GM23248 (cell line): ENCODE measurements around the gene TSEN54. TPM values are rescaled to one million over a fixed set of nuclear protein-coding genes. Genes with fewer than 3 reads are reported as not detected.

ENCODE experiments used
- DNase-seq: peaks from one replicate; pipeline ENCODE4 v3.0.0-alpha.2; 2015
- H2AFZ ChIP-seq: fragments of 200-600 bp; sonication (generic); 2 replicates; pipeline ENCODE4 v1.6.1; 2016; ENCODE audit warnings: antibody characterized with exemption
- H3F3A ChIP-seq: fragments of 200-600 bp; sonication (generic); 2 replicates; pipeline ENCODE4 v1.6.1; 2016; ENCODE audit warnings: mild to moderate bottlenecking, antibody characterized with exemption, mixed run types; ENCODE audit not compliant: insufficient read depth
- H3K27ac ChIP-seq: fragments of 200-600 bp; sonication (generic); 2 replicates; pipeline ENCODE4 v1.5.1; 2016; ENCODE audit warnings: mild to moderate bottlenecking
- H3K27me3 ChIP-seq: fragments of 200-600 bp; sonication (generic); replicated peaks from 2 replicates; pipeline ENCODE4 v1.6.1; 2016; ENCODE audit warnings: mild to moderate bottlenecking; ENCODE audit not compliant: insufficient read depth
- H3K36me3 ChIP-seq: fragments of 200-600 bp; sonication (generic); 2 replicates; pipeline ENCODE4 v1.6.1; 2016; ENCODE audit warnings: low read depth, mild to moderate bottlenecking
- H3K4me1 ChIP-seq: fragments of 200-600 bp; sonication (generic); 2 replicates; pipeline ENCODE4 v1.6.1; 2016; ENCODE audit warnings: mild to moderate bottlenecking; ENCODE audit not compliant: insufficient read depth
- H3K4me2 ChIP-seq: fragments of 200-600 bp; sonication (generic); one replicate; pipeline ENCODE4 v1.6.1; 2016; ENCODE audit warnings: mild to moderate bottlenecking; ENCODE audit not compliant: unreplicated experiment
- H3K4me3 ChIP-seq: fragments of 200-600 bp; sonication (generic); 2 replicates; pipeline ENCODE4 v1.5.1; 2016; ENCODE audit warnings: mild to moderate bottlenecking
- H3K79me2 ChIP-seq: fragments of 200-600 bp; sonication (generic); 2 replicates; pipeline ENCODE4 v1.6.1; 2016; ENCODE audit warnings: mild to moderate bottlenecking; ENCODE audit not compliant: insufficient read depth
- H3K9ac ChIP-seq: fragments of 200-600 bp; sonication (generic); 2 replicates; pipeline ENCODE4 v1.6.1; 2016; ENCODE audit warnings: mild to moderate bottlenecking
- H3K9me2 ChIP-seq: fragments of 200-600 bp; sonication (generic); 2 replicates; pipeline ENCODE4 v1.6.1; 2016; ENCODE audit warnings: mixed run types, mild to moderate bottlenecking, moderate library complexity; ENCODE audit not compliant: insufficient read depth
- H3K9me3 ChIP-seq: fragments of 200-600 bp; sonication (generic); one replicate; pipeline ENCODE4 v1.6.1; 2017; ENCODE audit warnings: low read depth
- H4K20me1 ChIP-seq: fragments of 200-600 bp; sonication (generic); 2 replicates; pipeline ENCODE4 v1.6.0; 2016; ENCODE audit not compliant: insufficient read depth
- EZH2 ChIP-seq: fragments of 200-600 bp; sonication (generic); IDR thresholded peaks from 2 replicates; pipeline ENCODE4 v1.6.1; 2018; ENCODE audit warnings: antibody characterized with exemption, mild to moderate bottlenecking; ENCODE audit not compliant: insufficient read depth, poor library complexity, severe bottlenecking
- EZH2phosphoT487 ChIP-seq: fragments of 200-600 bp; sonication (generic); IDR thresholded peaks from 2 replicates; pipeline ENCODE4 v1.6.1; 2018; ENCODE audit warnings: antibody characterized with exemption, moderate library complexity, mild to moderate bottlenecking, low read depth; ENCODE audit not compliant: insufficient read depth
- WGBS, 2 experiments: methylation state at CpG; one replicate each; pipeline ENCODE4 v1.1.6; 2015 to 2017; ENCODE audit warnings: low lambda C conversion rate in 2 of 2, low coverage in 1 of 2; ENCODE audit errors: missing lambda C conversion rate in 2 of 2; 5-methylcytosine and 5-hydroxymethylcytosine counted together
- in situ Hi-C: fragments of 300-500 bp; cut with MboI; formaldehyde crosslinking; loops from 2 replicates; pipeline ENCODE4 v1.15.0; 2020
- polyA plus RNA-seq: library from polyadenylated mRNA; unstranded; fragments of >200 nt; fragmentation: Nextera tagmentation; extraction: Ambion mirVana; gene quantifications from 2 replicates; pipeline ENCODE4 v1.2.1, GENCODE V29; 2016
- total RNA-seq: library from RNA; depleted of rRNA; stranded (reverse); fragments of >200 nt; shearing (Covaris generic); gene quantifications from 2 replicates; pipeline ENCODE4 v1.2.3, GENCODE V29; 2014

TSEN54 gene
- total and polyA plus RNA-seq, 2 experiments from 2014 or later = 9.8 to 10.7 TPM

- H4K20me1 ChIP-seq = no peaks in the 10 kb centered on the region
- no peaks in the 10 kb centered on the region for H3K79me2 ChIP-seq
- no peak overlapping the region for H3K4me3 ChIP-seq
- no peak overlapping the region for H3K9ac ChIP-seq
- H3K4me2 ChIP-seq = no peak overlapping the region
- no peak overlapping the region for H2AFZ ChIP-seq
- in situ Hi-C loops = no loop called here
- no peaks in the 10 kb centered on the region for H3K27me3 ChIP-seq
- no peaks in the 10 kb centered on the region for H3K4me1 ChIP-seq
- H3K36me3 ChIP-seq = no peaks in the 10 kb centered on the region
- H3K9me3 ChIP-seq = no peaks in the 10 kb centered on the region
- DNase-seq = no peak
- WGBS, 2 experiments = 64 to 70% methylated on average over 4 of the region's 4 CpGs
- no peaks in the 10 kb centered on the region for H3K9me2 ChIP-seq
- no peak overlapping the region for H3K27ac ChIP-seq
- H3F3A ChIP-seq = no peaks in the 10 kb centered on the region
- TF ChIP-seq EZH2phosphoT487 (no peak), EZH2 (no peak)
Measured at GRCh38 chr17:75550139-75550465, 33.8 kb downstream of the TSEN54 start.

- Histone ChIP-seq H3K36me3 (no peaks in the 10 kb centered on the region), H3F3A (no peaks in the 10 kb centered on the region), H4K20me1 (no peaks in the 10 kb centered on the region), H3K9ac (no peak overlapping the region), H3K27ac (no peak overlapping the region), H3K4me1 (no peaks in the 10 kb centered on the region), H2AFZ (no peak overlapping the region), H3K9me3 (no peaks in the 10 kb centered on the region), H3K4me2 (no peak overlapping the region), H3K4me3 (no peak overlapping the region), H3K9me2 (no peaks in the 10 kb centered on the region), H3K27me3 (no peaks in the 10 kb centered on the region), H3K79me2 (no peaks in the 10 kb centered on the region)
- no peak for DNase-seq
- 58 to 75% methylated on average over 7 of the region's 7 CpGs for WGBS, 2 experiments
- TF ChIP-seq EZH2 = no peak
- TF ChIP-seq EZH2phosphoT487 = no peak
- in situ Hi-C loops = no loop called here
Measured at GRCh38 chr17:75551266-75551665, 34.9 kb downstream of the TSEN54 start.

DNA sequence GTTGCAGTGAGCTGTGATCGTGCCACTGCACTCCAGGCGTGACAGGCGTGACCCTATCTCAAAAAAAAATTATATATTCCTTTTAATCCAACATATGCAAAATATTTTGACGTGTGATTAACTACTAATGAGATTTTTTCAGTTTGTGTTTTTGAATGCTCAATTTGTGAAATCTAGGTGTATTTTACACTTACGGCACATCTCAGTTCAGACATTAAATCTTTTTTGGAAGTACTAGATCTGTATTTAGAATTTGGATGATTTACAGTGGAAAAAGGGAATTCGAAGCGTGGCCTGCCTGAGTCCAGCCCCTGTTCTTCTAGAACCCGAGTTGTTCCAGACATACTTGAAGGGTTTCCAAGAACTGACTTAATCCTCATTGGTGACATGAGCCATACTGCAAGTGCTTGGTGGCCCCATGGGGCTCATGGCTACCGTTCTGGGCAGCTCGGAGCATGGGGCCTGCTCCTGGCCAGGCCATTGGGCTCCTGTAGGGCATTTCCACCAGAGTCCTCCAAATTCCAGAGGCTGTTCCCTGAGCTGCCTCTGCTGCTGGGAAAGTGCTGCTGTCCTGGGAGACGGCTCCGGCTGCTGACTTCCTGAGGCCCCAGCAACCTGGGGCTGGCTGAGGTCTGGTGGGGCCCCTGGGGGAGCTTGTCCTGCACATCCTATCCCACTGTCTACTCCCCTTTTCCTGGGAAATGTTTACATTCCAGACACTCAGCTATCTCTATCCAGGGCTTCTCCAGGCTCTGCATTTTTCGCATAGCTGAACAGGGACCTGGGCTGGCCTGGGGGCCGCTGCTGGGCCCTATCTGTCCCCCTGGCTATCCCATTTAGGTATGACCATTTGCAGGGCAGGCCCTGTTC, 36.3 kb downstream of the TSEN54 start:
- Histone ChIP-seq H3K27ac (no peak overlapping the region), H3K4me3 (no peak overlapping the region), H3F3A (no peaks in the 10 kb centered on the region), H3K9ac (no peak overlapping the region), H3K9me2 (no peaks in the 10 kb centered on the region), H2AFZ (no peak overlapping the region), H3K36me3 (no peaks in the 10 kb centered on the region), H3K4me1 (no peaks in the 10 kb centered on the region), H4K20me1 (no peaks in the 10 kb centered on the region), H3K27me3 (no peaks in the 10 kb centered on the region), H3K9me3 (no peaks in the 10 kb centered on the region), H3K79me2 (no peaks in the 10 kb centered on the region), H3K4me2 (no peak overlapping the region)
- TF ChIP-seq EZH2 (no peak), EZH2phosphoT487 (no peak)
- in situ Hi-C loops = no loop called here
- WGBS, 2 experiments = 64 to 72% methylated on average over 14 of the region's 14 CpGs
- no peak for DNase-seq

- in situ Hi-C loops = no loop called here
- H3F3A ChIP-seq = no peaks in the 10 kb centered on the region
- no peak overlapping the region for H3K4me3 ChIP-seq
- no peaks in the 10 kb centered on the region for H3K9me3 ChIP-seq
- H3K4me2 ChIP-seq = no peak overlapping the region
- no peaks in the 10 kb centered on the region for H3K36me3 ChIP-seq
- no peaks in the 10 kb centered on the region for H4K20me1 ChIP-seq
- H2AFZ ChIP-seq = no peak overlapping the region
- no peaks in the 10 kb centered on the region for H3K4me1 ChIP-seq
- H3K27ac ChIP-seq = no peak overlapping the region
- no peaks in the 10 kb centered on the region for H3K79me2 ChIP-seq
- H3K9ac ChIP-seq = no peak overlapping the region
- TF ChIP-seq EZH2phosphoT487 (no peak), EZH2 (no peak)
- DNase-seq = no peak
- no peaks in the 10 kb centered on the region for H3K9me2 ChIP-seq
- no peaks in the 10 kb centered on the region for H3K27me3 ChIP-seq
- 84 to 88% methylated on average over 8 of the region's 8 CpGs for WGBS, 2 experiments
Measured at GRCh38 chr17:75553295-75554110, 37.2 kb downstream of the TSEN54 start.
